RWPE1 (cell line): Measurements from ENCODE around the gene OBI1.
A peak's percentile ranks its signal among the peaks of the same experiment; 100 is the strongest.

ENCODE experiments used
- CTCF ChIA-PET: fragments of 350-600 bp; sonication (Branson Sonifier 250); formaldehyde crosslinking; extraction: SDS; loops from one replicate; lab custom pipeline; 2021; lab: Yijun Ruan, JAX
- POLR2A ChIA-PET: fragments of 400-600 bp; formaldehyde crosslinking; extraction: SDS; loops from one replicate; lab custom pipeline; 2020; ENCODE audit warnings: antibody characterized with exemption; ENCODE audit not compliant: low non-redundant PET; lab: Yijun Ruan, JAX
- DNase-seq: peaks from one replicate; pipeline ENCODE4 v3.0.0; 2012; ENCODE audit warnings: low spot score
- H3K27ac ChIP-seq: fragments of 450-650 bp; 2 replicates; pipeline ENCODE4 v1.5.1; 2017
- TF ChIP-seq, protein P1 (sequence below): fragments of 450-650 bp; conservative IDR thresholded peaks from 2 replicates; pipeline ENCODE4 v1.5.1; 2017; ENCODE audit warnings: low read depth, mild to moderate bottlenecking

OBI1 gene

DNA sequence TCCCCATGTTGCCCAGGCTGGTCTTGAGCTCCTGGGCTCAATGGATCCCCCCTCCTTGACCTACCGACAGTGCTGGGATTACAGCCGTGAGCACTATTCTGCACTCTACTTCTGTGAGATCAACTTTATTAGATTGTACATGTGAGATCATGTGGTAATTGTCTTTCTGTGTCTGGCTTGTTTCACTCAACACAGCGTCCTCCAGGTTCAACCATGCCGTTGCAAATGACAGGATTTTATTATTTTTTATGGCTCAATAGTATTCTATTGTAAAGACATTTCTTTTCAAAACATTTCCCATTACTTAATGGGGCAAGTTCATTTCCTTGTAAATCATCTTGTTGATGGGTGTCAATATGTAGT, 1.5 kb upstream of the OBI1 start:
- POLR2A ChIA-PET = interaction anchor here (0.7 kb wide), 1 partner anchor 16 kb away, joined by 3 read pairs; no protein-coding TSS in a partner anchor
- no peak overlapping the region for H3K27ac ChIP-seq
- TF ChIP-seq, protein P1, sequence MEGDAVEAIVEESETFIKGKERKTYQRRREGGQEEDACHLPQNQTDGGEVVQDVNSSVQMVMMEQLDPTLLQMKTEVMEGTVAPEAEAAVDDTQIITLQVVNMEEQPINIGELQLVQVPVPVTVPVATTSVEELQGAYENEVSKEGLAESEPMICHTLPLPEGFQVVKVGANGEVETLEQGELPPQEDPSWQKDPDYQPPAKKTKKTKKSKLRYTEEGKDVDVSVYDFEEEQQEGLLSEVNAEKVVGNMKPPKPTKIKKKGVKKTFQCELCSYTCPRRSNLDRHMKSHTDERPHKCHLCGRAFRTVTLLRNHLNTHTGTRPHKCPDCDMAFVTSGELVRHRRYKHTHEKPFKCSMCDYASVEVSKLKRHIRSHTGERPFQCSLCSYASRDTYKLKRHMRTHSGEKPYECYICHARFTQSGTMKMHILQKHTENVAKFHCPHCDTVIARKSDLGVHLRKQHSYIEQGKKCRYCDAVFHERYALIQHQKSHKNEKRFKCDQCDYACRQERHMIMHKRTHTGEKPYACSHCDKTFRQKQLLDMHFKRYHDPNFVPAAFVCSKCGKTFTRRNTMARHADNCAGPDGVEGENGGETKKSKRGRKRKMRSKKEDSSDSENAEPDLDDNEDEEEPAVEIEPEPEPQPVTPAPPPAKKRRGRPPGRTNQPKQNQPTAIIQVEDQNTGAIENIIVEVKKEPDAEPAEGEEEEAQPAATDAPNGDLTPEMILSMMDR = no peak
- no peak for DNase-seq
- CTCF ChIA-PET = no interaction called here

DNA sequence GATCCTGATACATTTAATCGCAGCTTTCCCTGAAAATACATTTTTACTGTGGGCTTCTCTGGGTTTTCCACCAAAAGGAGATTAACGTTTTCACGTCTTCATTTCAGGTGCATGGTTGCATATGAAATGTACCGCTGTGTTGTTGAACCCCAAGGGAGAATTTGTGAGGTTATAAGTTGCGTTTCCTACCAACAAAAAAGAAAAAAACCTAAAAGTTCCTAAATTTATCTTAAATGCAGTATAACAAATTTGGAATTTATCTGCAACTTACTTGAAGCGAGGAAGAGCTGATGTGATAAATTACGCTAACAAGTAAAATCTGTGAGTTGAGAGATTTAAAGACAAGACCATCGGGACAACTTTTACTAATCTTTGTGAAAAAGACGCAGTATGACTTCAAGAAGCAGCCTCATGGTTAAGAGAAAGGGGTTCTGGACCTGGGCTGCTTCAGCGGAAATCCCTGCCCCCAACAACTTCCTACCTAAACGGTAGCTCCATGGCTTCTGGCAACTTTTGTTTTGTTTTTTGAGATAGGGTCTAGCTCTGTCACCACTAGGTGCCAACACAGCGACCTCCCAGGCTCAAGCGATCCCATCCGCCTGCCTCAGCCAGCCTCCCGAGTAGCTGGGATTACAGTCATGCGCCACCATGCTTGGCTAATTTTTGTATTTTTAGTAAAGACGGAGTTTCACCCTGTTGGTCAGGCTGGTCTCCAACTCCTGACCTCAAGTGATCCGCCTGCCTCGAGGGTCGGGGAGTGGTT, 958 bp upstream of the OBI1 start:
- DNase-seq = no peak
- no peak overlapping the region for H3K27ac ChIP-seq
- ChIA-PET POLR2A (interaction anchor here (0.7 kb wide), 1 partner anchor 16 kb away, joined by 3 read pairs; no protein-coding TSS in a partner anchor), CTCF (no interaction called here)
- TF ChIP-seq, protein P1 = no peak

DNA sequence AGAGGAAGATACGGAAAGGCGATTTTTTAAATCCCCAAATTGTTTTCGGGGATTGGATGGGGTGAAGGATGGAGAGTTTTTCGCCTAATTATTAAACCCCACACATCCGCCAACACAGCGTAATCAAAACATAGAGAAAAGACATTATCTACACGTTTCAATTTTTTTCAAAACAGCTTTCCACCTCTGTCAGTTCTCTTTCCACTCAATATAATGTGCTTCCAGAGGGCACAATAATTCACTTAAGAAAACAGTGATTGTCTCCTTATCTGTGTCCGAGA, 435 bp upstream of the OBI1 start:
- POLR2A ChIA-PET = no interaction called here
- H3K27ac ChIP-seq = no peak overlapping the region
- CTCF ChIA-PET = interaction anchor here (0.7 kb wide), 3 partner anchors 417 to 1523 kb away, joined by 3 read pairs; no protein-coding TSS in a partner anchor
- TF ChIP-seq, protein P1 = no peak
- DNase-seq = no peak

DNA sequence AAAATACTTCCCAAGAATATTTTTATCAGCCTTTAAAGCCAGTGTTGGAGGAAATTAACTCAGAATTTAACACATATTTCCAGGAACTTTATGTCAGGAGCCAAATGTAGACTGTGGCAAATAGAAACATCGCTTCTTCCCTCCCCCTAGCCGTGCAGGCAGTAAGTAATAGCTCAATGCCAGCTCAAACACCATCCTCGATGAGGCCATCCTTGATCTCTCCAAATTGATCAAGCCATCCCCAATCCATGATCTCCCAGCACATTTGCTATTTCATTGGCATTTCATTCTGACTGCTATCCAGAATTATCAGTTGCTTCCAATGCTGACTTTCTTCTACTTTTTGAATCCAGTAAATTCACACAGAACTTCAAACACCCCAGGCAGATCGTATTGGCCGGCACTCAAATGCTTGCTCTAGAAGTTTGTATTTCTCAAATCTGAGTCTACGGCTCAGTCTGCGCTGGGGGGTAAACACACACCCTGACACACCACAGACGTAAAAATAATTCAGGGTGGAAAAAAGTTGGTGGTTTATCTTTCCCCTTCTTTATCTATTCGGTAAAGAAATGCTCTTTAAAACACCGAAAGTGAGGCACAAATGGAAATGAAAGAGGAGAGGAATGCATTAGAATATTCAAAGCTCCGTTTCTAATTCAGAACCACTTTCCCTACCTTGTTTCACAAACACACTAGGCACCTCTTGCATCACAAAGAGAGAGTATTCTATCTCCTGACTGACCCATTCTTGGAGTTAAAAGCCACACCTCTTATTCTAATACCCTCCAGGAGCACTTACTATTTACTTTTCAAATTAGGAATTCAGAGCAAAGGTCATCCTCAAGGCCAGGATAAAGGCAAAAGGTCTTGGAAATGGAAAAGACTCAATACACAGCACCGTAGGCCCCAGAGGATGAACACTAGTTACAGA, 991 bp downstream of the OBI1 start:
- ChIA-PET CTCF (no interaction called here), POLR2A (no interaction called here)
- peak overlapping the region; percentile 86 for H3K27ac ChIP-seq
- TF ChIP-seq, protein P1 = no peak
- DNase-seq = peak; percentile 36

DNA sequence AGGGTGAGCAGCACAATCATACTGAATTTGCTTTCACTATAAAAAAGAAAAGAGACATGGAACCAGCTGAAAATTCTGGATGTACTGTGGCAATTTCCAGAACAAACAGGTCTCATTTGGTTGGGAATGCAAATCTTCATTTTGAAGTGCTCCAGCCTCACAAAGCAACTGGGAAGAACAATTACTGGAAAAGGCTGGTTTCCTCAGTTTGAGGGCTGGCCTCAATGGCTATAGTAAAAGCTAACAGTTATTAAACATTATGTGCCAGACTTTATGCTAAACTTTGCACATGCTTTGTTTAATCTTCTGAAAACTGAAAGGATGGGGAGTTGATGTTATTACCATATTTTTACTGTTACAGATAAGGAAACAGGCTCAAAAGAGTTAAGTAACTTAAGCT, 3.0 kb downstream of the OBI1 start:
- H3K27ac ChIP-seq = no peak overlapping the region
- TF ChIP-seq, protein P1 = no peak
- ChIA-PET CTCF (interaction anchor here (0.7 kb wide), 1 partner anchor 329 kb away, joined by 4 read pairs; no protein-coding TSS in a partner anchor), POLR2A (no interaction called here)
- DNase-seq = no peak

DNA sequence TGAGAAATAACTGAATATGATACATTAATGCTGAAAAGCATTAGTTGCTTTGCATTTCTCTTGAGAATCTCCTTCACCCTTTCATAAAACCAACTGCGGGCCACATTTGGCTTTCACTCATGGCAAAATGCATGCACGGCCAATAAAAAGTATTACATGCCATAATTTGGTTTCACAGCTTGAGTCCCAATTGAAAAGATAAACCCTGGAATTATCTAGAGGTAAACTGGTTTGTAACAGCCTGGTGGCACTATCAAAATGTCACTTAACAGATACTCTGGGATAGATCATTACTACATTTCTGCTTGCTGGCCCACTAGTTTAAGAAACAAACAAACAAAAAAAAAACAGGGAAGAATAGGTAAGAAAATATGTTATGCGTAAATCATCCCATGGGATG, 3.9 kb downstream of the OBI1 start:
- ChIA-PET POLR2A (no interaction called here), CTCF (no interaction called here)
- DNase-seq = no peak
- H3K27ac ChIP-seq = no peak overlapping the region
- TF ChIP-seq, protein P1 = no peak
